ENCODE measurements around the gene SHQ1.

Gene SHQ1

GRCh38 chr3:72836416-72836815, 11.8 kb downstream of the SHQ1 start:
- DNase-seq (ENCODE audit: low read depth, low spot score): no peak

GRCh38 chr3:72830452-72831223, 17.6 kb downstream of the SHQ1 start:
- no peak overlapping the region for H3K4me3 ChIP-seq
- H3K36me3 ChIP-seq (ENCODE audit: insufficient read depth, low read length): no peaks in the 10 kb centered on the region
- no peak for DNase-seq (ENCODE audit: low read depth, low spot score)
- no peaks in the 10 kb centered on the region for H3K9me3 ChIP-seq (ENCODE audit: low read depth, low read length)
- no peak overlapping the region for H3K27ac ChIP-seq
- TF ChIP-seq POLR2AphosphoS5 (IDR thresholded peaks at IDR 0.05; ENCODE audit: borderline replicate concordance, low read depth, low read length) (no peak; the same call in 1 of the 2 replicates), EZH2 (IDR thresholded peaks at IDR 0.05) (no peak), FOXP2 (optimal IDR thresholded peaks at IDR 0.05; ENCODE audit: control extremely low read depth, extremely low read length, insufficient read depth) (no peak)
- H3K9ac ChIP-seq (ENCODE audit: insufficient read length): no peak overlapping the region

More at GRCh38 chr3:72836416-72836815, 11.8 kb downstream of the SHQ1 start:
- TF ChIP-seq POLR2AphosphoS5 (IDR thresholded peaks at IDR 0.05; ENCODE audit: borderline replicate concordance, low read depth, low read length): no peak
- TF ChIP-seq EZH2 (IDR thresholded peaks at IDR 0.05): no peak
- no peak for TF ChIP-seq FOXP2 (optimal IDR thresholded peaks at IDR 0.05; ENCODE audit: control extremely low read depth, extremely low read length, insufficient read depth)
- peaks cover 16% of the 10 kb centered on the region for H3K36me3 ChIP-seq (ENCODE audit: insufficient read depth, low read length)
- H3K9ac ChIP-seq (ENCODE audit: insufficient read length): no peak overlapping the region
- no peaks in the 10 kb centered on the region for H3K9me3 ChIP-seq (ENCODE audit: low read depth, low read length)
- no peak overlapping the region for H3K27ac ChIP-seq
- no peak overlapping the region for H3K4me3 ChIP-seq

- H3K36me3 ChIP-seq (ENCODE audit: insufficient read depth, low read length): no peaks in the 10 kb centered on the region
- DNase-seq (ENCODE audit: low read depth, low spot score): no peak
- H3K9ac ChIP-seq (ENCODE audit: insufficient read length): no peak overlapping the region
- TF ChIP-seq EZH2 (IDR thresholded peaks at IDR 0.05) (no peak), FOXP2 (optimal IDR thresholded peaks at IDR 0.05; ENCODE audit: control extremely low read depth, extremely low read length, insufficient read depth) (no peak), POLR2AphosphoS5 (IDR thresholded peaks at IDR 0.05; ENCODE audit: borderline replicate concordance, low read depth, low read length) (no peak)
- no peak overlapping the region for H3K4me3 ChIP-seq
- H3K9me3 ChIP-seq (ENCODE audit: low read depth, low read length): no peaks in the 10 kb centered on the region
- H3K27ac ChIP-seq: no peak overlapping the region
These were observed 18.5 kb downstream of the SHQ1 start for GRCh38 chr3:72829701-72830100.

GRCh38 chr3:72821161-72821781, 27.0 kb downstream of the SHQ1 start:
- no peaks in the 10 kb centered on the region for H3K9me3 ChIP-seq (ENCODE audit: low read depth, low read length)
- peak; percentile 52; the same call in 1 of the 2 replicates for TF ChIP-seq POLR2AphosphoS5 (IDR thresholded peaks at IDR 0.05; ENCODE audit: borderline replicate concordance, low read depth, low read length)
- no peak for TF ChIP-seq EZH2 (IDR thresholded peaks at IDR 0.05)
- TF ChIP-seq FOXP2 (optimal IDR thresholded peaks at IDR 0.05; ENCODE audit: control extremely low read depth, extremely low read length, insufficient read depth): peak; percentile 75
- no peak overlapping the region for H3K27ac ChIP-seq
- no peaks in the 10 kb centered on the region; the same call in 1 of the 2 replicates for H3K36me3 ChIP-seq (ENCODE audit: insufficient read depth, low read length)
- H3K9ac ChIP-seq (ENCODE audit: insufficient read length): no peak overlapping the region
- no peak overlapping the region for H3K4me3 ChIP-seq
- peak; percentile 76 for DNase-seq (ENCODE audit: low read depth, low spot score)

- Histone ChIP-seq H3K9ac (ENCODE audit: insufficient read length) (no peak overlapping the region), H3K27ac (no peak overlapping the region), H3K4me3 (0 out of 2 replicates have a peak overlapping the region, but pooled peaks have one; percentile 19), H3K9me3 (ENCODE audit: low read depth, low read length) (no peaks in the 10 kb centered on the region), H3K36me3 (ENCODE audit: insufficient read depth, low read length) (no peaks in the 10 kb centered on the region; the same call in 1 of the 2 replicates)
- TF ChIP-seq FOXP2 (optimal IDR thresholded peaks at IDR 0.05; ENCODE audit: control extremely low read depth, extremely low read length, insufficient read depth) (no peak), POLR2AphosphoS5 (IDR thresholded peaks at IDR 0.05; ENCODE audit: borderline replicate concordance, low read depth, low read length) (no peak), EZH2 (IDR thresholded peaks at IDR 0.05) (no peak)
- DNase-seq (ENCODE audit: low read depth, low spot score): no peak
These were observed 27.8 kb downstream of the SHQ1 start for GRCh38 chr3:72820415-72820814.

GRCh38 chr3:72818905-72819304, 29.3 kb downstream of the SHQ1 start:
- TF ChIP-seq FOXP2 (optimal IDR thresholded peaks at IDR 0.05; ENCODE audit: control extremely low read depth, extremely low read length, insufficient read depth) (no peak), POLR2AphosphoS5 (IDR thresholded peaks at IDR 0.05; ENCODE audit: borderline replicate concordance, low read depth, low read length) (no peak), EZH2 (IDR thresholded peaks at IDR 0.05) (no peak)
- H3K4me3 ChIP-seq: no peak overlapping the region
- no peak overlapping the region for H3K27ac ChIP-seq
- no peaks in the 10 kb centered on the region; the same call in 1 of the 2 replicates for H3K36me3 ChIP-seq (ENCODE audit: insufficient read depth, low read length)
- no peaks in the 10 kb centered on the region for H3K9me3 ChIP-seq (ENCODE audit: low read depth, low read length)
- DNase-seq (ENCODE audit: low read depth, low spot score): no peak
- H3K9ac ChIP-seq (ENCODE audit: insufficient read length): no peak overlapping the region

- no peak overlapping the region for H3K9ac ChIP-seq (ENCODE audit: insufficient read length)
- DNase-seq (ENCODE audit: low read depth, low spot score): no peak
- H3K4me3 ChIP-seq: no peak overlapping the region
- H3K27ac ChIP-seq: no peak overlapping the region
- no peaks in the 10 kb centered on the region; the same call in 1 of the 2 replicates for H3K36me3 ChIP-seq (ENCODE audit: insufficient read depth, low read length)
- TF ChIP-seq FOXP2 (optimal IDR thresholded peaks at IDR 0.05; ENCODE audit: control extremely low read depth, extremely low read length, insufficient read depth) (no peak), EZH2 (IDR thresholded peaks at IDR 0.05) (no peak), POLR2AphosphoS5 (IDR thresholded peaks at IDR 0.05; ENCODE audit: borderline replicate concordance, low read depth, low read length) (no peak)
- no peaks in the 10 kb centered on the region for H3K9me3 ChIP-seq (ENCODE audit: low read depth, low read length)
These were observed 30.0 kb downstream of the SHQ1 start for GRCh38 chr3:72818092-72818773.

GRCh38 chr3:72816862-72817355, 31.3 kb downstream of the SHQ1 start:
- TF ChIP-seq POLR2AphosphoS5 (IDR thresholded peaks at IDR 0.05; ENCODE audit: borderline replicate concordance, low read depth, low read length): no peak
- no peak for TF ChIP-seq EZH2 (IDR thresholded peaks at IDR 0.05)
- no peak for TF ChIP-seq FOXP2 (optimal IDR thresholded peaks at IDR 0.05; ENCODE audit: control extremely low read depth, extremely low read length, insufficient read depth)
- H3K27ac ChIP-seq: no peak overlapping the region
- H3K36me3 ChIP-seq (ENCODE audit: insufficient read depth, low read length): no peaks in the 10 kb centered on the region; the same call in 1 of the 2 replicates
- H3K9ac ChIP-seq (ENCODE audit: insufficient read length): no peak overlapping the region
- H3K9me3 ChIP-seq (ENCODE audit: low read depth, low read length): no peaks in the 10 kb centered on the region
- no peak for DNase-seq (ENCODE audit: low read depth, low spot score)
- H3K4me3 ChIP-seq: no peak overlapping the region

Data from SK-N-MC (cell line).